H9 (cell line): Measurements from ENCODE around the gene ALOX5. TPM values are rescaled to one million over a fixed set of nuclear protein-coding genes. Genes with fewer than 3 reads are reported as not detected.

ENCODE experiments used
- DNase-seq: peaks from one replicate; pipeline ENCODE4 v3.0.0-alpha.2; 2017
- H2AFZ ChIP-seq: one replicate; pipeline ENCODE4 v1.6.1; 2013; ENCODE audit warnings: mild to moderate bottlenecking, low read length, control low read depth, moderate library complexity
- H2AK5ac ChIP-seq: 2 replicates; pipeline ENCODE4 v1.6.1; 2013; ENCODE audit warnings: low read length, control low read depth, mixed read lengths; ENCODE audit not compliant: insufficient read length
- H2BK120ac ChIP-seq: one replicate; pipeline ENCODE4 v1.6.1; 2013; ENCODE audit warnings: low read depth, mild to moderate bottlenecking, low read length, control low read depth, inconsistent platforms; ENCODE audit not compliant: poor library complexity, severe bottlenecking
- H2BK12ac ChIP-seq: 2 replicates; pipeline ENCODE4 v1.6.1; 2013; ENCODE audit warnings: low read length, control low read depth, mixed read lengths, low read depth; ENCODE audit not compliant: insufficient read length
- H2BK15ac ChIP-seq: 2 replicates; pipeline ENCODE4 v1.6.1; 2013; ENCODE audit warnings: low read depth, low read length, control low read depth
- H2BK20ac ChIP-seq: one replicate; pipeline ENCODE4 v1.6.1; 2013; ENCODE audit warnings: low read depth, mild to moderate bottlenecking, low read length, control low read depth, inconsistent platforms; ENCODE audit not compliant: poor library complexity, severe bottlenecking
- H2BK5ac ChIP-seq: 2 replicates; pipeline ENCODE4 v1.6.1; 2013; ENCODE audit warnings: low read length, control low read depth, mixed read lengths; ENCODE audit not compliant: insufficient read length
- H3K14ac ChIP-seq: 2 replicates; pipeline ENCODE4 v1.6.1; 2013; ENCODE audit warnings: low read length, control low read depth; ENCODE audit not compliant: insufficient read depth
- H3K18ac ChIP-seq: 2 replicates; pipeline ENCODE4 v1.6.1; 2013; ENCODE audit warnings: low read depth, mild to moderate bottlenecking, mixed read lengths, low read length, control low read depth; ENCODE audit not compliant: insufficient read length
- H3K23ac ChIP-seq: 2 replicates; pipeline ENCODE4 v1.6.1; 2013; ENCODE audit warnings: low read length, control low read depth, mixed read lengths, low read depth; ENCODE audit not compliant: insufficient read length
- H3K23me2 ChIP-seq: 2 replicates; pipeline ENCODE4 v1.6.1; 2013; ENCODE audit warnings: low read depth, mild to moderate bottlenecking, mixed read lengths, low read length, control low read depth; ENCODE audit not compliant: insufficient read length, poor library complexity, severe bottlenecking
- H3K27ac ChIP-seq: 2 replicates; pipeline ENCODE4 v1.5.1; 2013; ENCODE audit warnings: low read length, control low read depth, mixed read lengths, low read depth; ENCODE audit not compliant: insufficient read length
- H3K27me3 ChIP-seq: 2 replicates; pipeline ENCODE4 v1.6.1; 2013; ENCODE audit warnings: low read length, control low read depth, inconsistent platforms; ENCODE audit not compliant: insufficient read depth
- H3K4ac ChIP-seq: 2 replicates; pipeline ENCODE4 v1.6.1; 2013; ENCODE audit warnings: low read depth, mild to moderate bottlenecking, control low read depth, inconsistent platforms, low read length, moderate library complexity
- H3K4me1 ChIP-seq: 2 replicates; pipeline ENCODE4 v1.6.1; 2013; ENCODE audit warnings: low read length, control low read depth, inconsistent platforms; ENCODE audit not compliant: insufficient read depth
- H3K4me2 ChIP-seq: 2 replicates; pipeline ENCODE4 v1.6.1; 2013; ENCODE audit warnings: low read length, control low read depth, mixed read lengths; ENCODE audit not compliant: insufficient read length, insufficient read depth
- H3K56ac ChIP-seq: 2 replicates; pipeline ENCODE4 v1.6.1; 2013; ENCODE audit warnings: low read depth, mild to moderate bottlenecking, mixed read lengths, low read length, control low read depth; ENCODE audit not compliant: insufficient read length
- H3K79me1 ChIP-seq: 2 replicates; pipeline ENCODE4 v1.6.1; 2013; ENCODE audit warnings: low read depth, mild to moderate bottlenecking, moderate library complexity, low read length, control low read depth, inconsistent platforms; ENCODE audit not compliant: insufficient read depth, poor library complexity, severe bottlenecking
- H3K79me2 ChIP-seq: 2 replicates; pipeline ENCODE4 v1.6.1; 2013; ENCODE audit warnings: low read length, control low read depth, inconsistent platforms; ENCODE audit not compliant: insufficient read depth
- H3K9ac ChIP-seq: 2 replicates; pipeline ENCODE4 v1.6.1; 2013; ENCODE audit warnings: low read length, control low read depth, mixed read lengths; ENCODE audit not compliant: insufficient read length; ENCODE audit errors: extremely low read depth
- H3K9me3 ChIP-seq: one replicate; pipeline ENCODE4 v1.6.1; 2013; ENCODE audit warnings: low read depth, low read length, inconsistent platforms; ENCODE audit not compliant: control insufficient read depth
- H3T11ph ChIP-seq: one replicate; pipeline ENCODE4 v1.6.1; 2013; ENCODE audit warnings: mild to moderate bottlenecking, low read length, control low read depth, inconsistent platforms
- H4K20me1 ChIP-seq: one replicate; pipeline ENCODE4 v1.6.1; 2013; ENCODE audit not compliant: control insufficient read depth, insufficient read length, insufficient read depth
- H4K5ac ChIP-seq: 2 replicates; pipeline ENCODE4 v1.6.1; 2013; ENCODE audit warnings: low read depth, mild to moderate bottlenecking, mixed read lengths, low read length, control low read depth; ENCODE audit not compliant: insufficient read length
- H4K8ac ChIP-seq: replicated peaks from 2 replicates; pipeline ENCODE4 v1.6.1; 2013; ENCODE audit warnings: low read length, control low read depth, mixed read lengths, low read depth; ENCODE audit not compliant: insufficient read length
- H4K91ac ChIP-seq: 2 replicates; pipeline ENCODE4 v1.6.1; 2013; ENCODE audit warnings: low read depth, mild to moderate bottlenecking, moderate library complexity, mixed read lengths, low read length, control low read depth; ENCODE audit not compliant: insufficient read length
- H3K27ac Mint-ChIP-seq, 3 experiments: 2 replicates in 2 of 3; 3 replicates in 1 of 3; pipeline ENCODE4 v1.8.0; 2020 to 2021; ENCODE audit warnings: mixed read lengths in 3 of 3, mild to moderate bottlenecking in 1 of 3, moderate library complexity in 1 of 3
- H3K27me3 Mint-ChIP-seq: 2 replicates; pipeline ENCODE4 v1.8.0; 2021; ENCODE audit warnings: low read depth, mild to moderate bottlenecking, moderate library complexity, mixed read lengths
- H3K36me3 Mint-ChIP-seq, 3 experiments: 2 replicates in 2 of 3; 3 replicates in 1 of 3; pipeline ENCODE4 v1.8.0; 2020 to 2021; ENCODE audit warnings: low read depth in 3 of 3, mixed read lengths in 3 of 3; ENCODE audit not compliant: insufficient read depth in 1 of 3
- H3K4me1 Mint-ChIP-seq, 2 experiments: 2 replicates each; pipeline ENCODE4 v1.8.0; 2020; ENCODE audit warnings: mixed read lengths in 2 of 2
- H3K4me3 Mint-ChIP-seq, 2 experiments: 2 replicates in 1 of 2; 3 replicates in 1 of 2; pipeline ENCODE4 v1.8.0; 2020 to 2021; ENCODE audit warnings: mild to moderate bottlenecking in 2 of 2, mixed read lengths in 2 of 2, moderate library complexity in 1 of 2
- H3K9me3 Mint-ChIP-seq, 2 experiments: 2 replicates in 1 of 2; 3 replicates in 1 of 2; pipeline ENCODE4 v1.8.0; 2020; ENCODE audit warnings: mild to moderate bottlenecking in 2 of 2, mixed read lengths in 2 of 2, moderate library complexity in 1 of 2
- CTCF ChIP-seq: fragments of 200-600 bp; sonication (generic); conservative IDR thresholded peaks from 3 replicates; pipeline ENCODE4 v1.8.0; 2021; ENCODE audit warnings: antibody characterized with exemption, mild to moderate bottlenecking
- WGBS: extraction: QIAGEN DNeasy Blood & Tissue Kit; methylation state at CpG from one replicate; pipeline ENCODE4 v1.1.7; 2013; ENCODE audit warnings: missing lambda C conversion rate, low lambda C conversion rate, mixed read lengths; ENCODE audit not compliant: insufficient read length; ENCODE audit errors: extremely low coverage; 5-methylcytosine and 5-hydroxymethylcytosine counted together
- total RNA-seq: library from RNA; stranded (reverse); gene quantifications from 2 replicates; pipeline ENCODE4 v1.2.1, GENCODE V29; 2021

The ALOX5 gene
- total RNA-seq, 1 experiment from 2014 or later: 3.7 TPM

GRCh38 chr10:45399113-45399512 lies 25.1 kb downstream of the ALOX5 start:
- Histone ChIP-seq H3K4ac (no peak overlapping the region), H3K4me1 (no peaks in the 10 kb centered on the region), H2AFZ (no peak overlapping the region), H2BK120ac (no peak overlapping the region), H3K9me3 (no peaks in the 10 kb centered on the region), H4K8ac (no peak overlapping the region), H3K4me2 (no peak overlapping the region), H3K79me2 (no peaks in the 10 kb centered on the region), H3K56ac (no peak overlapping the region), H3K79me1 (no peaks in the 10 kb centered on the region), H4K20me1 (no peaks in the 10 kb centered on the region), H2AK5ac (no peak overlapping the region), H3K14ac (no peak overlapping the region), H3K27ac (no peak overlapping the region), H4K91ac (no peak overlapping the region), H3K27me3 (no peaks in the 10 kb centered on the region), H3K18ac (no peak overlapping the region), H3K23ac (no peak overlapping the region), H3K9ac (no peak overlapping the region), H2BK20ac (no peak overlapping the region), H3K23me2 (no peaks in the 10 kb centered on the region), H2BK5ac (no peak overlapping the region), H3T11ph (no peak overlapping the region), H4K5ac (no peak overlapping the region), H2BK12ac (no peak overlapping the region), H2BK15ac (no peak overlapping the region)
- no peak for TF ChIP-seq CTCF
- H3K9me3 Mint-ChIP-seq: peaks cover 12 to 14% of the 10 kb centered on the region in 2 experiments
- no peaks in the 10 kb centered on the region for H3K4me1 Mint-ChIP-seq
- no peak overlapping the region for H3K27ac Mint-ChIP-seq
- no CpG with 5 or more reads among the region's 2 CpGs for WGBS
- H3K36me3 Mint-ChIP-seq: peaks cover 7 to 12% (median 10%) of the 10 kb centered on the region in 3 experiments; a peak in 5 of 7 replicates
- DNase-seq: no peak
- no peak overlapping the region for H3K4me3 Mint-ChIP-seq
- no peaks in the 10 kb centered on the region; the same call in 1 of the 2 replicates for H3K27me3 Mint-ChIP-seq
